ENCODE data around the gene SGIP1. TPM values are rescaled to one million over a fixed set of nuclear protein-coding genes. Genes with fewer than 3 reads are reported as not detected.

Gene SGIP1
- total and polyA plus RNA-seq, 2 donors (not counting 3 experiments of a cell fraction or from before 2014, with no cell fraction given) = 30.9 to 68.9 TPM

- H3K4me2 ChIP-seq (ENCODE audit: insufficient read depth, low read length) = no peak overlapping the region
- H3K4me1 ChIP-seq (ENCODE audit: control insufficient read depth, extremely low read depth, insufficient read depth, low read length) = no peaks in the 10 kb centered on the region
- CTCF ChIA-PET = interaction anchor here (1.0 kb wide), 1 partner anchor 21 kb away, joined by 3 read pairs; no protein-coding TSS in a partner anchor
- H3K27me3 ChIP-seq (ENCODE audit: control insufficient read depth in 2 of 2, insufficient read depth in 2 of 2, low read length in 2 of 2) = no peaks in the 10 kb centered on the region
- no peak for TF ChIP-seq JUN (IDR thresholded peaks at IDR 0.05; ENCODE audit: borderline replicate concordance, insufficient read depth, insufficient read length, low read depth)
- TF ChIP-seq EZH2 (IDR thresholded peaks at IDR 0.05; ENCODE audit: borderline replicate concordance, low read depth, low read length, severe bottlenecking) = no peak
- TF ChIP-seq POLR2A (IDR thresholded peaks at IDR 0.05; ENCODE audit: low read depth, low read length) = no peak
- no peak for TF ChIP-seq POLR2AphosphoS5 (IDR thresholded peaks at IDR 0.05; ENCODE audit: insufficient read depth, low read depth, low read length)
- TF ChIP-seq FOS (IDR thresholded peaks at IDR 0.05; ENCODE audit: borderline replicate concordance, insufficient read depth, low read length) = no peak
- no peak for TF ChIP-seq MAX (IDR thresholded peaks at IDR 0.05; ENCODE audit: insufficient read depth, insufficient read length)
- TF ChIP-seq GATA2 (IDR thresholded peaks at IDR 0.05; ENCODE audit: insufficient read depth, insufficient read length, low read depth, low read length) = no peak
- TF ChIP-seq CTCF (IDR thresholded peaks at IDR 0.05; ENCODE audit: extremely low read depth in 1 of 2, insufficient read depth in 1 of 2, low read depth in 1 of 2, low read length in 2 of 2) = no peak
- no peak for TF ChIP-seq MYC (IDR thresholded peaks at IDR 0.05; ENCODE audit: low read depth, low read length)
- DNase-seq (ENCODE audit: low read depth, low spot score) (no peak), FAIRE-seq (no peak)
- H3K36me3 ChIP-seq (ENCODE audit: control insufficient read depth in 2 of 2, extremely low read depth in 1 of 2, insufficient read depth in 2 of 2, low read length in 2 of 2) = no peaks in the 10 kb centered on the region
- POLR2A ChIA-PET = no interaction called here
- intact Hi-C loops (cut with micrococcal nuclease) = no loop called here
- BruUV-seq (replicated peaks) = no TSS peak
- no peak overlapping the region for H3K9ac ChIP-seq (replicated peaks; ENCODE audit: extremely low read depth, insufficient read depth, low read length)
- H2AFZ ChIP-seq (ENCODE audit: low read depth, low read length) = no peak overlapping the region
- H4K20me1 ChIP-seq (replicated peaks; ENCODE audit: control insufficient read depth, extremely low read depth, insufficient read depth, low read length) = no peaks in the 10 kb centered on the region
- no peaks in the 10 kb centered on the region for H3K9me3 ChIP-seq (replicated peaks; ENCODE audit: control insufficient read depth, insufficient read depth, low read length)
- dilution Hi-C loops (cut with MboI; ENCODE audit: extremely low pct_ligation_motif_present, low sequenced_read_pairs) = no loop called here
- no peaks in the 10 kb centered on the region for H3K9me1 ChIP-seq (replicated peaks; ENCODE audit: control insufficient read depth, extremely low read depth, insufficient read depth, low read length)
- H3K4me3 ChIP-seq (replicated peaks in 1 of 3; ENCODE audit: insufficient read depth in 1 of 3, low read depth in 1 of 3, low read length in 3 of 3) = no peak overlapping the region
- no peaks in the 10 kb centered on the region for H3K79me2 ChIP-seq (ENCODE audit: control insufficient read depth, insufficient read depth, low read length)
- H3K27ac ChIP-seq (ENCODE audit: insufficient read depth, low read depth, low read length) = no peak overlapping the region
These were observed 170.4 kb downstream of the SGIP1 start for GRCh38 chr1:66704177-66704875.
